CD8-positive, alpha-beta memory T cell (primary cell): ENCODE data around the gene USP46. TPM values are rescaled to one million over a fixed set of nuclear protein-coding genes. Genes with fewer than 3 reads are reported as not detected.

Experiments used
- CTCF ChIA-PET: fragments of 350-600 bp; sonication (Branson Sonifier 250); formaldehyde crosslinking; loops from one replicate; lab custom pipeline; 2021; ENCODE audit warnings: antibody characterized with exemption; lab: Charles Lee
- POLR2A ChIA-PET: fragments of 350-600 bp; sonication (Branson Sonifier 250); formaldehyde crosslinking; loops from one replicate; lab custom pipeline; 2021; ENCODE audit warnings: antibody characterized with exemption; lab: Charles Lee
- DNase-seq, 5 donors: peaks; one replicate each; pipeline versions ENCODE4 v3.0.0 to v3.0.0-alpha.2; 2020 to 2022; ENCODE audit warnings: mixed read lengths in 1 of 5
- H3K27ac ChIP-seq: one replicate; pipeline ENCODE4 v1.7.0; 2013; ENCODE audit warnings: low read depth, mild to moderate bottlenecking, low read length, moderate library complexity
- H3K27me3 ChIP-seq: 2 replicates; pipeline ENCODE4 v1.7.0; 2013; ENCODE audit warnings: low read length, mild to moderate bottlenecking; ENCODE audit not compliant: insufficient read depth, poor library complexity, severe bottlenecking
- H3K36me3 ChIP-seq: 2 replicates; pipeline ENCODE4 v1.7.0; 2013; ENCODE audit warnings: mild to moderate bottlenecking, low read length, moderate library complexity; ENCODE audit not compliant: insufficient read depth
- H3K4me1 ChIP-seq: 2 replicates; pipeline ENCODE4 v1.7.0; 2013; ENCODE audit warnings: mild to moderate bottlenecking, low read length, moderate library complexity; ENCODE audit not compliant: insufficient read depth
- H3K4me3 ChIP-seq: 2 replicates; pipeline ENCODE4 v1.7.0; 2013; ENCODE audit warnings: mild to moderate bottlenecking, low read length
- H3K9me3 ChIP-seq: 2 replicates; pipeline ENCODE4 v1.7.0; 2013; ENCODE audit warnings: mild to moderate bottlenecking, low read length
- H3K27ac Mint-ChIP-seq, 8 donors: one replicate each; pipeline ENCODE4 v1.8.0; 2020 to 2021; ENCODE audit warnings: mixed read lengths in 8 of 8, mild to moderate bottlenecking in 6 of 8, inconsistent platforms in 3 of 8, moderate library complexity in 3 of 8
- H3K27me3 Mint-ChIP-seq, 2 donors: one replicate each; pipeline ENCODE4 v1.8.0; 2020 to 2021; ENCODE audit warnings: mixed read lengths in 2 of 2, mild to moderate bottlenecking in 1 of 2, moderate library complexity in 1 of 2
- H3K36me3 Mint-ChIP-seq, 3 donors: one replicate each; pipeline ENCODE4 v1.8.0; 2020 to 2021; ENCODE audit warnings: mixed read lengths in 3 of 3, inconsistent platforms in 1 of 3, mild to moderate bottlenecking in 1 of 3
- H3K4me1 Mint-ChIP-seq, 3 donors: one replicate each; pipeline ENCODE4 v1.8.0; 2020 to 2021; ENCODE audit warnings: mixed read lengths in 3 of 3, inconsistent platforms in 1 of 3, mild to moderate bottlenecking in 1 of 3
- H3K4me3 Mint-ChIP-seq, 7 donors: one replicate each; pipeline ENCODE4 v1.8.0; 2020 to 2021; ENCODE audit warnings: mixed read lengths in 7 of 7, mild to moderate bottlenecking in 6 of 7, moderate library complexity in 4 of 7, inconsistent platforms in 2 of 7
- H3K9me3 Mint-ChIP-seq, 5 donors: one replicate each; pipeline ENCODE4 v1.8.0; 2020 to 2022; ENCODE audit warnings: mixed read lengths in 5 of 5, mild to moderate bottlenecking in 3 of 5, moderate library complexity in 2 of 5, inconsistent platforms in 1 of 5
- polyA plus RNA-seq: library from polyadenylated mRNA; unstranded; fragments of 300-500 nt; fragmentation: Illumina TruSeq; gene quantifications from one replicate; pipeline ENCODE4 v1.2.3, GENCODE V29; 2021
- total RNA-seq, 2 experiments: library from RNA; stranded (reverse); gene quantifications; one replicate each; pipeline ENCODE4 v1.2.3, GENCODE V29; 2021

The USP46 gene
- total and polyA plus RNA-seq, 3 experiments from 2014 or later = 5.8 to 16.9 (median 15.6) TPM

DNA sequence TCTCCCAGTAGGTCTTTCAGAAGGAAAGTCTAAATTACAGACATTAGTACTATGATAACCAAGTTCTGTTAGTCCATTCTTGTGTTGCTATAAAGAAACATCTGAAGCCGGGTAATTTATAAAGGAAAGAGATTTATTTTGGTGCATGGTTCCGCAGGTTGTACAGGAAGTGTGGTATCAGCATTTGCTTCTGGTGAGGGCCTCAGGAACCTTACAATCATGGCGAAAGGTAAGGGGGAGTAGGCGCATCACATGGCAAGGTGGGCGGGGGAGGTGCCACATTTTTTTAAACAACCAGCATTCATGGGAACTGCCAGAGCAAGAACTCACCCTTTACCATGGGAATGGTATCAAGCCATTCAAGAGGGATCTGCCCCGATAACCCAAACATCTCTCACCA lies 26.2 kb upstream of the USP46 start:
- H3K27me3 ChIP-seq = no peaks in the 10 kb centered on the region
- Mint-ChIP-seq H3K4me1 (no peaks in the 10 kb centered on the region), H3K27me3 (peaks cover 11 to 26% of the 10 kb centered on the region in 2 donors), H3K4me3 (no peak overlapping the region), H3K36me3 (no peaks in the 10 kb centered on the region), H3K27ac (peak overlapping the region in 1 of 8 donors; percentile 83), H3K9me3 (no peaks in the 10 kb centered on the region)
- H3K9me3 ChIP-seq = no peaks in the 10 kb centered on the region
- no peak overlapping the region for H3K27ac ChIP-seq
- H3K36me3 ChIP-seq = no peaks in the 10 kb centered on the region
- POLR2A ChIA-PET = no interaction called here
- CTCF ChIA-PET = no interaction called here
- DNase-seq = no peak
- no peaks in the 10 kb centered on the region for H3K4me1 ChIP-seq
- H3K4me3 ChIP-seq = no peak overlapping the region

DNA sequence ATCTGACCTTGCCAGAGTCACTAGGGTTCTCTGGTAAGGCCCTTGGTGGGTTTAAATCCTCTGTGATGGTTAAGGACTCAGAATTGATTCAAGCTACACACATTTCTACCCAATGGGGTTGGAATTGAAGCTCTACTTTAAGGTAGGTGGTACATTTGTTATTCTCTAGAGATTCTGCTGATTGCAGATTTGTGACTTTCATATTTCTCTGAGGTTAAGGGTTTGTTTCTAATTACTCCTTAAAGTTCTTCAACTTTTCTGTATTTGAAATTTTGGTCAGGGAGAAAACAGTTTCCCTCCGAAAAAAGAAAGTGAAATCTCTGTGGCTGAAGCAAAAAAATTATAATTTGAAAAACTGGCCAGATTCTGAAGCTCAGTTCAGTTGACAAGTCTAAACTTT lies 25.8 kb upstream of the USP46 start:
- no peak for DNase-seq
- Histone ChIP-seq H3K27ac (no peak overlapping the region), H3K36me3 (no peaks in the 10 kb centered on the region), H3K4me3 (no peak overlapping the region), H3K4me1 (no peaks in the 10 kb centered on the region), H3K27me3 (no peaks in the 10 kb centered on the region), H3K9me3 (no peaks in the 10 kb centered on the region)
- H3K36me3 Mint-ChIP-seq = no peaks in the 10 kb centered on the region
- H3K9me3 Mint-ChIP-seq = no peaks in the 10 kb centered on the region
- H3K27me3 Mint-ChIP-seq = peaks cover 11 to 26% of the 10 kb centered on the region in 2 donors
- ChIA-PET CTCF (no interaction called here), POLR2A (no interaction called here)
- H3K27ac Mint-ChIP-seq = no peak overlapping the region
- no peak overlapping the region for H3K4me3 Mint-ChIP-seq
- H3K4me1 Mint-ChIP-seq = no peaks in the 10 kb centered on the region

DNA sequence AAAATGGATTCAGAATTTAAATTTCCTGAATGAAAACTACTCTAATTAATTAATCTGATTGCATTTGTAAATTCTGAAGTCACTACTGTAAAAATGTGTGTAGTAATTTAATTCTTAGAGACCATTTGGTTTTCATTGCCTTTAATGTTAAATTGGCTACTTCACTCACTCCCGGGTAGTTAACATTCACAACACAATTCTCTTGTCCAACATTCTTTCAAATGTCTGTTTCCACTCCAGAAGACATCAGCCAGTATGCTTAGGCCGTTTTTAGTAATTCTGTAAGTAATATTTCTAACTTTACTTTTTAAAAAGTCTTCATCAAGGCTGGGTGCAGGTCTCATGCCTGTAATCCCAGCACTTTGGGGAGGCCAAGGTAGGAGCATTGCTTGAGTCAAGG lies 21.3 kb upstream of the USP46 start:
- Histone ChIP-seq H3K27ac (no peak overlapping the region), H3K27me3 (no peaks in the 10 kb centered on the region), H3K4me1 (no peaks in the 10 kb centered on the region), H3K36me3 (no peaks in the 10 kb centered on the region), H3K9me3 (no peaks in the 10 kb centered on the region), H3K4me3 (no peak overlapping the region)
- Mint-ChIP-seq H3K27ac (no peak overlapping the region), H3K9me3 (no peaks in the 10 kb centered on the region), H3K27me3 (peaks cover 11 to 18% of the 10 kb centered on the region in 2 donors), H3K4me3 (no peak overlapping the region), H3K36me3 (no peaks in the 10 kb centered on the region), H3K4me1 (no peaks in the 10 kb centered on the region)
- ChIA-PET CTCF (no interaction called here), POLR2A (no interaction called here)
- no peak for DNase-seq

DNA sequence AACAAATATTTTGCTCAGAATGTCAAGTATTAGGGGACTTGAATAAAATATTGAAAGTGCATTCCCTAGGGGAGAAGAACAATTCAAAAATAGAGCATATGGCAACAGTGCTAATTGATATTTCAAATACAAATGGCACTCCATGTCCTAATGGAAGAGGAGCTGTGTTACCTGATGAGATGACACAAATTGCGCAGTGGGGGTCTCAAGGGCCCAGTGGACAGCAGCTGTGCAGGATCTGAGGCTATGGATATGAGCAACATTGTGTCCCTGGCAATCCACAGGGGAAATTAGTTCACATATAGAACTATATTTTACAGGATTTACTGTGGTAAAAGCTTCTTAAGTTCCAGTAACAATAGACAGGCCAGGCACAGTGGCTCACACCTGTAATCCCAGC lies 17.4 kb upstream of the USP46 start:
- Histone ChIP-seq H3K4me1 (no peaks in the 10 kb centered on the region), H3K36me3 (no peaks in the 10 kb centered on the region), H3K27ac (no peak overlapping the region), H3K9me3 (no peaks in the 10 kb centered on the region), H3K27me3 (no peaks in the 10 kb centered on the region), H3K4me3 (no peak overlapping the region)
- Mint-ChIP-seq H3K4me1 (no peaks in the 10 kb centered on the region), H3K9me3 (peaks cover 0 to 4% (median 0%) of the 10 kb centered on the region in 5 donors), H3K27me3 (peaks cover 11 to 23% of the 10 kb centered on the region in 2 donors), H3K4me3 (no peak overlapping the region), H3K27ac (no peak overlapping the region), H3K36me3 (peaks cover 0 to 3% (median 3%) of the 10 kb centered on the region in 3 donors)
- no peak for DNase-seq
- ChIA-PET CTCF (no interaction called here), POLR2A (no interaction called here)

DNA sequence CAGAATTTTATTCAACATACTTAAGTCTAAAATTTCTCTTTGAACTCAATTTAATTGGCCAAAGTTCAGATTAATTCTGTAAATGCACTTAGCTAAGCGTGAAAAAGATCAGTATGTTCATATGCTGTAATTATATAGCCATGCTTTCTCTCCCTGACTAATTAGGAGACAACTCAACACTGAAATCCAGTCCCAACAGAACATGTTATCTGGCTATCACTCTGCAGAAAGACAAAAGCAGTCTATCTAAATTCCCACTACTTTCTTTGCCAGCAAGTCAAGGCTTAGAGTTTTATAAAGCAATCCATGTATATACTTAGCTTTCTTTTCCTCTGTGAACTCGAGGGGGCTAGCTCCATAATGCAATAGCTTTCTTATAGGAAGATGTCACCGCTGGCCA lies 16.0 kb upstream of the USP46 start:
- Mint-ChIP-seq H3K27me3 (peaks cover 11 to 34% of the 10 kb centered on the region in 2 donors), H3K36me3 (peaks cover 0 to 3% (median 3%) of the 10 kb centered on the region in 3 donors), H3K4me1 (no peaks in the 10 kb centered on the region), H3K9me3 (peaks cover 0 to 4% (median 0%) of the 10 kb centered on the region in 5 donors), H3K4me3 (no peak overlapping the region), H3K27ac (no peak overlapping the region)
- DNase-seq = no peak
- no peaks in the 10 kb centered on the region for H3K9me3 ChIP-seq
- H3K27ac ChIP-seq = no peak overlapping the region
- no peak overlapping the region for H3K4me3 ChIP-seq
- no peaks in the 10 kb centered on the region for H3K4me1 ChIP-seq
- CTCF ChIA-PET = no interaction called here
- peaks cover 2% of the 10 kb centered on the region for H3K27me3 ChIP-seq
- no peaks in the 10 kb centered on the region for H3K36me3 ChIP-seq
- POLR2A ChIA-PET = no interaction called here

DNA sequence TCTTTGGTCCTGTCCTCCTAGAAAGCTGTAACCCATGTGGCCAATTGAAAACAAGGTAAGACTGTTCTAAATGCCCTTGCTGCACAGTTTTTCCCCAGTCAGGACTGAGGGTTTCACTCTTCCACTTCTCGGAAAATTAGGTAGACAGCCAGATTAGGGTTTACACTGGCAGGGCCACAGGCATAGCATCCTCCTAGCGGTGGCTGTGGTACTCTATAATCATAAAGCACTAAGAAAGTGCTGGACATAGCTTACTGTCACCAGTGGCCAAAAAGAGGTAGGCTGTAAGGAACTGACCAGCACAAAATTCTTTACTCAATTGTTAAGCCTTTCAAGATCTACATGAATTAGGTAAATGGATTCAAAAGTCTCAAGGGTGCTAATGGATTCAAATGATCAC lies 11.6 kb upstream of the USP46 start:
- Mint-ChIP-seq H3K27me3 (peaks cover 15 to 44% of the 10 kb centered on the region in 2 donors), H3K36me3 (peaks cover 0 to 3% (median 3%) of the 10 kb centered on the region in 3 donors), H3K4me1 (peaks cover 0 to under 1% (median 0%) of the 10 kb centered on the region in 3 donors), H3K9me3 (peaks cover 0 to 4% (median 0%) of the 10 kb centered on the region in 5 donors), H3K4me3 (no peak overlapping the region), H3K27ac (no peak overlapping the region)
- H3K36me3 ChIP-seq = no peaks in the 10 kb centered on the region
- peaks cover 10% of the 10 kb centered on the region for H3K27me3 ChIP-seq
- ChIA-PET POLR2A (no interaction called here), CTCF (no interaction called here)
- no peak overlapping the region for H3K27ac ChIP-seq
- no peak for DNase-seq
- H3K4me3 ChIP-seq = no peak overlapping the region
- H3K4me1 ChIP-seq = no peaks in the 10 kb centered on the region
- H3K9me3 ChIP-seq = no peaks in the 10 kb centered on the region

DNA sequence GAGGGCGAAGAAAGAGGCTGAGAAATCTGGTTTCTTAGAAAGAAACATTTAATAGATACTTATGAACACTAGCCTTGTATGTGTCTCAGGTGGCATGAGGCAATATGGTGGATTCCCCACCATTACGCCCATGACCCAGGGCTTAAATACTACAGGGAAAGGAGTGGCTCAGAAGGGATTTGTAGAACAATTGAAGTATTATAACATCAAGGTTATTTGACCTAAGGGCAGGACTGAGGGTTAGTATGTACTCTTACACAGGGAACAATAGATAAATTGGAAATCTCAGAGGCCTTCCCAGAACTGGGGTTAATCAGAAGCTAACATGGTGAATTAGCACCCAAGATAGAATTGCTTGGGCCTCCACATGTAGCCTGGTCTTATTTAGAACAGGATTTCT lies 11.0 kb upstream of the USP46 start:
- no peaks in the 10 kb centered on the region for H3K9me3 ChIP-seq
- H3K4me1 ChIP-seq = no peaks in the 10 kb centered on the region
- peaks cover 14 to 44% of the 10 kb centered on the region in 2 donors for H3K27me3 Mint-ChIP-seq
- peaks cover 0 to 4% (median 0%) of the 10 kb centered on the region in 5 donors for H3K9me3 Mint-ChIP-seq
- peaks cover 0 to 3% (median 3%) of the 10 kb centered on the region in 3 donors for H3K36me3 Mint-ChIP-seq
- no peaks in the 10 kb centered on the region for H3K36me3 ChIP-seq
- no peak overlapping the region for H3K4me3 Mint-ChIP-seq
- no peak overlapping the region for H3K27ac Mint-ChIP-seq
- H3K27ac ChIP-seq = no peak overlapping the region
- peaks cover 10% of the 10 kb centered on the region for H3K27me3 ChIP-seq
- H3K4me3 ChIP-seq = no peak overlapping the region
- H3K4me1 Mint-ChIP-seq = peaks cover 0 to 5% (median 0%) of the 10 kb centered on the region in 3 donors
- CTCF ChIA-PET = no interaction called here
- no peak for DNase-seq
- POLR2A ChIA-PET = no interaction called here

DNA sequence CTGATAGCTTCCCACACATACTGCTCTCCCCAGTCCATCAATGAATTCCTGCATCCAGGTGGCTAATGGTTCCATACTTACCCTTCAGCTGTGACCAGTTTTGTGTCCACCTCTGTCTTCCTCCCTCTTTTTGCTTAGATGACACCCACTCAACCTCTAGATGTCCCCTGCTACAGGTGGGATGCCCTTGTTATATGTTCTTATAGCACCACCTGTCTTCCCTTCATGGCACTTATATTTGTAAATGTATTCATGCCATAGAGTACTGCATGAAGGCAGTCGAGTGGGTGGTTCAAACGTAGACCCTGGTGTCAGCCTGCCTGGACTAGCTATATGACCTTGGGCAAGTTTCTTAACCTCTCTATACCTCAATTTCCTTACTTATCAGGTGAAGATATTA lies 6.5 kb upstream of the USP46 start:
- Mint-ChIP-seq H3K27me3 (peaks cover 10 to 21% of the 10 kb centered on the region in 2 donors), H3K4me3 (peak overlapping the region in 1 of 7 donors; percentile 13), H3K9me3 (no peaks in the 10 kb centered on the region), H3K36me3 (peaks cover 0 to 2% (median 0%) of the 10 kb centered on the region in 3 donors), H3K4me1 (peaks cover 2 to 13% (median 3%) of the 10 kb centered on the region in 3 donors), H3K27ac (no peak overlapping the region)
- Histone ChIP-seq H3K36me3 (no peaks in the 10 kb centered on the region), H3K4me3 (no peak overlapping the region), H3K27me3 (peaks cover 10% of the 10 kb centered on the region), H3K4me1 (peaks cover under 1% of the 10 kb centered on the region), H3K9me3 (no peaks in the 10 kb centered on the region), H3K27ac (no peak overlapping the region)
- DNase-seq = no peak
- CTCF ChIA-PET = interaction anchor here (1.0 to 2.0 kb wide), 4 partner anchors 116 to 290 kb away, joined by 3 to 9 read pairs (median 4); no protein-coding TSS in a partner anchor
- POLR2A ChIA-PET = no interaction called here
